ENCODE measurements around the gene CLINT1.

CLINT1 gene

GRCh38 chr5:157818368-157818767, 40.6 kb downstream of the CLINT1 start:
- no peak for DNase-seq

- DNase-seq: no peak
Measured at GRCh38 chr5:157817928-157818327, 41.0 kb downstream of the CLINT1 start.

GRCh38 chr5:157817387-157817702, 41.6 kb downstream of the CLINT1 start:
- DNase-seq: no peak

- DNase-seq: no peak
Measured at GRCh38 chr5:157816682-157817386, 42.1 kb downstream of the CLINT1 start.

- no peak for DNase-seq
Measured at GRCh38 chr5:157812086-157812485, 46.9 kb downstream of the CLINT1 start.

- DNase-seq: no peak
Measured at GRCh38 chr5:157808043-157808442, 50.9 kb downstream of the CLINT1 start.

- DNase-seq: no peak
Measured at GRCh38 chr5:157802736-157803135, 56.2 kb downstream of the CLINT1 start.

- DNase-seq: no peak
Measured at GRCh38 chr5:157800137-157800536, 58.8 kb downstream of the CLINT1 start.

- DNase-seq: no peak
Measured at GRCh38 chr5:157799578-157799977, 59.4 kb downstream of the CLINT1 start.

- DNase-seq: no peak
Measured at GRCh38 chr5:157793301-157793700, 65.6 kb downstream of the CLINT1 start.

GRCh38 chr5:157785801-157786200, 73.1 kb downstream of the CLINT1 start:
- DNase-seq: no peak

GRCh38 chr5:157779221-157779620, 79.7 kb downstream of the CLINT1 start:
- DNase-seq: no peak

GRCh38 chr5:157778121-157778805, 80.7 kb downstream of the CLINT1 start:
- no peak for DNase-seq

- no peak for DNase-seq
Measured at GRCh38 chr5:157772127-157772526, 86.8 kb downstream of the CLINT1 start.

- no peak for DNase-seq
Measured at GRCh38 chr5:157770665-157771064, 88.3 kb downstream of the CLINT1 start.

- DNase-seq: no peak
Measured at GRCh38 chr5:157767689-157768088, 91.3 kb downstream of the CLINT1 start.

- DNase-seq: no peak
Measured at GRCh38 chr5:157766902-157767301, 92.0 kb downstream of the CLINT1 start.

- no peak for DNase-seq
Measured at GRCh38 chr5:157766442-157766841, 92.5 kb downstream of the CLINT1 start.

- DNase-seq: no peak
Measured at GRCh38 chr5:157764531-157764930, 94.4 kb downstream of the CLINT1 start.

GRCh38 chr5:157761690-157762621, 97.0 kb downstream of the CLINT1 start:
- DNase-seq: no peak

- DNase-seq: no peak
Measured at GRCh38 chr5:157758706-157759105, 100.2 kb downstream of the CLINT1 start.

- DNase-seq: no peak
Measured at GRCh38 chr5:157756122-157756521, 102.8 kb downstream of the CLINT1 start.

GRCh38 chr5:157750320-157750719, 108.6 kb downstream of the CLINT1 start:
- DNase-seq: no peak

- DNase-seq: no peak
Measured at GRCh38 chr5:157749462-157749799, 109.5 kb downstream of the CLINT1 start.

All from activated CD8-positive, alpha-beta memory T cell treated with anti-CD3 and anti-CD28 coated beads for 24 hours (primary cell).